Kasumi-1 (cell line): ENCODE measurements around the gene GLB1L.
"Not testable (repeated sequence)": the region's sequence is repeated elsewhere in the genome, so short reads cannot be mapped to it uniquely, and the experiment has no call there.

ENCODE experiments used
- DNase-seq, 2 experiments: peaks; one replicate each; lab custom pipeline; 2025; lab: John Stamatoyannopoulos, UW

Gene GLB1L

DNA sequence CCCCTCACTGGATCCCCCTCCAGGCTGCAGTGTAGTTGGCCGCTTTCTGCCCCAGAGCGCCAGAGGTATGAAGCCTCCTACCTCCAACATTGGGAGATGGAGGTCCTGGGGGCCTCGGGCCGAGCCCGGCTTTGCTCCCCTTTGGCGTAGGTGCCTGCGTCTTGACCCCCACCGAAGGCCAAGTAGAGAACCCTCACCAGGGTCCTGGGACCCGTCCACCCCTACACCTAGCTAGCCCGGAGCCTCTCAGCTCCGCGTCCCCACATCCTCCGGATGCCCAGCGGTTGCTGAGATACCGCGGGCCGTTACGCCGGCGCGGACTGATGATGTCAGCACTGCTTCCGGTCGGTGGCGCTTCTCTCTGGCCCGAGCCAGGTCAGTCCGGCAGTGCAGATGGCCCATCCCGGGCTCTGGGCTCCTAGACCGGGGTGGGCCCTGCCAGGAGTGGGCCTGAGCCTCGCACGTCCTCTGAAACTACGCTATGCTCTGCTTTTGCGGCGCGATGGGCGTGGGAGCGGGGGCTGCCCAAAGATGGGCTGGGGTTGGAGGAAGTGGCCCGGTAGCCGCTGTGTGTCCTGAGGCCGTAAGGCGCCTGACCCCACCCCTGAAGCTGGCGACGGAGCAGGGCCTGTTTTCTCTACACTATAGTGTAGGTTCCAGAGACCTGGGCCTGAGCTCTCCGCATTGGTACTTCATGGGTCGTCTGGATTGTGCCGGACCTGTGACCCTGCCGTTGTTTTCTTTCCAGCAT, at the start of gene GLB1L, which contains the start of gene STK16:
GLB1L (minus strand) TSS at position 297 of the 751 bp plus-strand sequence. CDS start 1,871 bp downstream, outside the sequence.
STK16 (plus strand) TSS at position 332 of the 751 bp plus-strand sequence. CDS start 521 bp downstream, outside the sequence.
- DNase-seq = peak; percentile 27 to 39

DNA sequence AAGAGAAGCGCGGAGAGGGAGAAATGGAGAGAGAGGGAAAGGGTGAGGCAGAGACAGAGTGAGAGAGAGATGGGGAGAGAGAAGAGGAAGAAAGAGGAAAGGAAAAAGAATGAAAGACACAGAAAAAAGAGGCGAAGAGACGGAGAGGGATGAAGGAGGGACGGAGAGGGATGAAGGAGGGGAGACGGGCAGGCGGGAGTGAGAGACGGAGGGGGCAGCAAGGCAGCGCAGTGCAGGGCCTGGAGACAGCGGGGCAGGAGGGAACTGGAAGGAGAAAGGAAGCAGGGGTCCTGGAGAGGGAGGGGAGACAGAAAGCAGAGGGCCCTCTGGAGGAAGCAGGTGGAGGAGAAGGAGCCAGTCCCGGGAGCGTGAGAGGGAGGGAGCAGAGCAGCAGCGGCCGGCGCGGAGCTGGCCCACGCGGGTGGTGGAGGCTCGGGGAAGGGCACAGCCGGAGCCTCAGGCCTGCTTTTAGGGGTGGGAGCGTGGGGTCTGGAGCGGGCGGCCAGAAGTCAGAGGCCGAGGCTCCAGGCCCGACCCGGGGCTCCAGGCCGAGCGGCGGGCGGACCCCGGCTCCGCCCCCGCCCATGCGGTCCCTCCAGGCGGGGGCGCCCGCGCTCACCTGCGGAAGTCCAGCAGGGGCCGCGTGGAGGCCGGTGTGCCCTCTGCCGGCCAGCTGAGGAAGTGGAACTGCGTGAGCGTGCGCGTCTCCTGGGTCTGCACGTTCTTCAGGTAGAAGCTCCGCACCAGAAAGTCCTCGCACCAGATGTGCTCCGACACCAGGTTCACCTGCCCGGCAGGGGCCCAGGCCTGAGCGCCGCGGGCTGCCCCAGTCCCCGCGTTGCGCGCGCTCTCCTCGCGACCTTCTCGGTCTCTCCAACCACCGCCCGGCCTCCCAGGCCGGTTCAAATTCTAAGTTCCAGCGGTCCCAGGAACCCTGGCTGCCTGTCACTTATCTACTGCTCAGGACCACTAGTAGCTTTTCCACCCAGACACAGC, 49.4 kb upstream of the GLB1L start:
- DNase-seq = peak; percentile 32 to 66

DNA sequence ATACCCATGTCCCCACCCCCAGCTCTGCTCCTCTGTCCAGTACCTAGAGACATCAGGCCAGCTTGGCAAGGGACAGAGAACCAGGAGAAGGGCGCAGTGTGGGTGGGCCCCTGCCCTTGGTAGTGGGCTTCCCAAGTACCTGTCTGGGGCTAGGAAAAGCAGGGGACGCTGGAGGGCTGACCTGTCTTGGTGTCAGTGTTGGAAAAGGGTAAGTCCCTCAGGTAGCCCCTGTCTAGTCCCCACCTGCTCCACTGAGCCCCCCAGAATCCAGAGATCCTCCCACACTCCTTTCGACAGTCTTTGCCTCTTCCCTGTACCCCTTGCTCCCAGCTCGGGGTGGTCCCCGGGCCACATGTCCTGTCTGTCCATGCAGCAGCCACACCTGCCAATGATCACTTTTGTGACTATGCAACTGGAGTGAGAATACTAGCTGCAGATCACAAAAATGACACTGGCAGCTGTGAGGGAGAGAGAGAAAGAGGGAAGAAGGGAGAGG, 48.5 kb upstream of the GLB1L start:
- DNase-seq = no peak

DNA sequence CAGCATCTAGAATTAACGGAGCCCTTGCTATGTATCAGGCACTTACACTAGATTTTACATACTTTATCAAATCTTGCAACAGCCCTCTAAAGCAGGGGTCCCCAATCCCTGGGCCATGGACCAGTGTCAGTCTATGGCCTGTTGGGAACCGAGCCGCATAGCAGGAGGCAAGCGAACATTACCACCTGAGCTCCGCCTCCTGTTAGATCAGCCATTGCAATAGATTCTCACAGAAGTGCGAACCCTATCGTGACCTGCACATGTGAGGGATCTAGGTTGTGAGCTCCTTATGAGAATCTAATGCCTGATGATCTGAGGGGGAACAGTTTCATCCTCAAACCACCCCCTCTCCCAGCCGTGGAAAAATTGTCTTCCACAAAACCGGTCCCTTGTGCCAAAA, 47.4 kb upstream of the GLB1L start:
- no peak for DNase-seq

DNA sequence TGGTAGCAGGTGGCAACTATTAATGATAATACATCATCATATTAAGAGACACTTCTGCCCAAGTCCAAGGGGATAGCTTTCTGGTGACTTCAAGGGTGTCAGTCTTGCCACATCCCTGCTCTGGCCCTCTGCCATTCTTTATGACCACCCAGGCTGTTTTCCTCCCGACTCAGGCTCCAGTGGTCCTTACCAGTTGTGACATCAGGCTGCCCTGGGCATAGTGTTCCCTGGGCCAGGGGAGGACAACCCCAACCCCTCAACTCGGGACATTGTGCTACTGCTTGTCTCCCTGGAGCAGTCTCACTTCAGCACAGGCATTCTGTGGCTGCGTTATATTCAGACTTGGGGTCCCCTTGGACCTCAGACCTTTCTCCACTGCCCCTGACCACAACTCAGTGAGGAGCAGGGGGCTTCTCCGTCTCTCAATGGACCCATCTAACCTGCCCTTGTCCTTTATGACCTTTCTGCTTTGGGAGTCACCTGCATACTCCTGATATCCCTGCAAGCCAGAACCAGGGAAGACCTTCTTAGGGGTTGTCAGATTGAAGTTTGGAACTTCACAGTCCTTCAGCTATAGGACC, 46.8 kb upstream of the GLB1L start:
- no peak for DNase-seq

DNA sequence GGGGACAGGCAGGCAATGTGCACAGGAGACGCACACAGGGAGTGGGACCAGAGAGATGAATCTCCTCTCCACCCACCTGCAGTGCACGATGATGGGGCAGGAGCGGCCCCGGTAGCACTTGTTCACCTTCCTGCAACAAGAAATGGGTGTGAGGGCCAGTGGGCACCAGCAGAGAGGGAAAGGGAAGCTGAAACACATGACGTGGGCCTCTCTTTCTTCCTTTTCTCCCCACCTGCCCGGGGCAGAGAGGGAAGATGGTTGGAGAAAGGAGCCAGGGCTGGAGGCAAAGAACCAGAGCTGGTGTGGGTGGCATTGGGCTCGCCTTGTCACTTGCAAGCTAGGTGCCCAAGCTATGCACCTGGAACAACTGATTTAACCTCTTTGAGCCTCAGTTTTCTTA, 46.1 kb upstream of the GLB1L start:
- DNase-seq = no peak

DNA sequence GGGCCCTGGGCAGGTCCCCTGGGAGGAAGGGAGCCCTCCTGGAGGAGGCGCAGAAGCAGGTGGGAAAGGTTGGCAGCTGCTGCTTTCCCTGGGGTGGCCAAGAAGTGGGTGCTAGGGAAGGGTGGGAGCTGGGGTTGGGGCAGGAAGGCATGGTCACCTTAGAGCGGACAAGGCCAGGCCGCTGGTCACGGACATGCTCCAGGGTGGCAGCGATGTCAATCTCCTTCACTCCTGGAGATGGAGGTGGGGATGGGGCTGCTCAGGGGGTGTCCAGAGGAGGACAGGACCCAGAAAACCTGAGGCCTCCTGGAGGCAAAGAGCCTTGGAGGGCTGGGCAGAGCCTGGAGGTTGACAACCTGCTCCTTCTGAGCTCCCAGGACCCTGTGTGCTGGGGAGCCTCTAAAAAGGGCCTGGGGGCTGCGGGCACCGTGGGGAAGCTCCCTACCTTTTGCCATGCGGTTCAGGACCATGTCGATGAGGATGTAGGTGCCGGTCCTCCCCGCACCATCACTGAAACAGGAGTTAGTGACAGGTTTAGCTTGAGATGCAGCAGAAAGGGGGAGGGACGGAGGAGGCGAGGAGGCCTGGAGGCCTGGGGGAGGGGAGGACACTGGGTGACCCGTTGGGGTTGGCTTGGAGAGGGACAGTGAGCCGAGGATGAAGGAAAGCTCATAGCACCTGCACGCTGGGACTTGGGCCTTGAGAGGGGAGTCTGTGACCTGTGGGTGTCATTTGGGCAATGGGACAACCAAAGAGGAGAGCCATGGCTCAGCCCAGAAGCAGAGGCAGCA, 45.3 kb upstream of the GLB1L start:
- DNase-seq = no peak

DNA sequence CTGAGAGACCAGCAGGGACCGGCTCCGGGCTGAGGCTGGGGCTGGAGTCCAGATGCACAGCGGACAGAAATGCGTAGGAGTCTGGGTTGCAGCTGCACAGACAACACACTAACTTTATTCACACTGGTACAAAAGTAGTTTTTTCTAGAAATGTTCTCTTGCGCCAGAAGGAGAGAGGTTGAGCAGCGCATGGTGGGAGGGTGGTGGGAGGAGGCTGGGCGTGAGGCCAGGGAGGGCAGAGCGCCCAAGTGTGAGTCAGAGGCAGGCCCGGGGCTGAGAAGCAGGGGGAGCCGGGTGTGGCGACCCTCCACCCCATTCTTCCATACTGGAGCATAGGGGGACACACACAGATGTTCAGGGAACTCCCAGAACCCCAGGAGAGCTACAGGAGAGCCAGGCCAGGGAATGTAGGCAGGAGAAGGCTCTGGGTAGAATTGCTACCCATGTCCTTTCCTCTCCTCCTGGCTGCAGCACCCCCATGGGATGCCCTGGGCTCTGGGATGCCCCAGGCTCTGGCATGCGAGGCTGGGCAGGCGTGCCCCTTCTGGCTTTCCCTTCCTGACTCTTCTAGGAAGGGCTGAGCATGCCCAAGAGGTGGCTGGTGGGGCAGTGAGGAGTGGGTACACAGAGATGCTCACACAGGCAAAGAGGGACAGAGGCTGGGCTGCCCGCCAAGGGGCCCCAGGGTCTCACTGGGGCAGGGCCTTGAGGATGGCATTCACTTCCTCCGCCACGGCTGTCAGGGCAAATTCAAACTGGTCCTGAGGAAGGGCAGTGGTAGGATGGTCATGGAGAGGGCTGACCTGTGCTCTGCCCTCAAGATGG, 44.5 kb upstream of the GLB1L start:
- DNase-seq = no peak

DNA sequence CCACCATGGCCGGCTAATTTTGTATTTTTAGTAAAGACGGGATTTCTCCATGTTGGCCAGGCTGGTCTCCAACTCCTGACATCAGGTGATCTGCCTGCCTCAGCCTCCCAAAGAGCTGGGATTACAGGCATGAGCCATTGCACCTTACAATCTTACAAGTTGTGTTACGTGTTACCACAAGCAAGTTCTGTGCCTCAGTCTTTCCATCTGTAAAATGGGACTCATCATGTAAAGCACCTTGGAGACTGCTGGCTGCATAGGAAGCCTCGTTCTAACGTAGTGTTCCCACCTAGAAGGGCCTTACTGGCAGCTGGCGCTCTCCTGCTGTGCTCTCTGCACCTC, 43.9 kb upstream of the GLB1L start:
- DNase-seq = no peak

DNA sequence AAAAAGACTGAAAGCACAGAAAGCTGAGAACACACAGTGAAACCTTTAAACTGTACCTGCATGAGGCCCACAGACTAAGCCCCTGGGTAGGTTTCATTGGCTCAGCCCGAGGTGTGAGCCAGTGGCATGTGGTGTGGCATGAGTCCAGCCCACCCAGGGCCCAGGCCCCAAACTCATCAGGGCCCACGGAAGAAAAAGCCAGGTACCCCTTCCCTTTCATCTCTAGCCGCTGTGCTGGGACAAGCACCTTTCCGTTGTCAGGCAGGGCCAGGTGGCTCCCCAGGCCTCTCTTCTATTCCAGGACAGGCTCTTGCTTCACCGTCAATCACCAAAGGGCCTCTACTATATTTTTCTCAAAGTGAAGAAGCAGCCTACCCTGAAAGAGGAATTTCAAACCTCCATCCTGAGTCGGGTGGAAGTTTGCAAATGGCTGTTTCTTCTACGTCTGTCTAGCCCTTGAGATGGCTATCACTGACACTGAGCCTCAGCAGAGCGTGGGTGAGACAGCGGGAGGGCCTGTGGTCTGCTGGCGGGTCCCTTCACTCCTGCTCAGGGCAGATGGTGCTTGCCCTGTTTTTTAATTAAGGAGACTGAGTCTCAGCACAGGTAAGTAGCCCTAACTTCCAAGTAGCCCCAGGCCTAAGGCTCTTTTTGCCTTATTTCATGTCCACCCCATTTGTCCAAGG, 42.5 kb upstream of the GLB1L start:
- no peak for DNase-seq

DNA sequence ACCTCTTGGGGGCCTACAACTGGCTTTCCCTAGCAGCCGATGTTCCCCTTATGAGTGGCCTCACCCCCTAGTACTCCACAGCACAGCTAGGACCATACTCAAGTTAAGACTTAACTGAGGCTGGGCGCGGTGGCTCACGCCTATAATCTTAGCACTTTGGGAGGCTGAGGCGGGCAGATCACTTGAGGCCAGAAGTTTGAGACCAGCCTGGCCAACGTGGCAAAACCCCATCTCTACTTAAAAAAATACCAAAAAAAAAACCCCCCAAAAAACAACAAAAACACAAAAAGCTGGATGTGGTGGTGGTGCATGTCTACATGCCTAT, 41.8 kb upstream of the GLB1L start:
- DNase-seq = not testable (repeated sequence)

DNA sequence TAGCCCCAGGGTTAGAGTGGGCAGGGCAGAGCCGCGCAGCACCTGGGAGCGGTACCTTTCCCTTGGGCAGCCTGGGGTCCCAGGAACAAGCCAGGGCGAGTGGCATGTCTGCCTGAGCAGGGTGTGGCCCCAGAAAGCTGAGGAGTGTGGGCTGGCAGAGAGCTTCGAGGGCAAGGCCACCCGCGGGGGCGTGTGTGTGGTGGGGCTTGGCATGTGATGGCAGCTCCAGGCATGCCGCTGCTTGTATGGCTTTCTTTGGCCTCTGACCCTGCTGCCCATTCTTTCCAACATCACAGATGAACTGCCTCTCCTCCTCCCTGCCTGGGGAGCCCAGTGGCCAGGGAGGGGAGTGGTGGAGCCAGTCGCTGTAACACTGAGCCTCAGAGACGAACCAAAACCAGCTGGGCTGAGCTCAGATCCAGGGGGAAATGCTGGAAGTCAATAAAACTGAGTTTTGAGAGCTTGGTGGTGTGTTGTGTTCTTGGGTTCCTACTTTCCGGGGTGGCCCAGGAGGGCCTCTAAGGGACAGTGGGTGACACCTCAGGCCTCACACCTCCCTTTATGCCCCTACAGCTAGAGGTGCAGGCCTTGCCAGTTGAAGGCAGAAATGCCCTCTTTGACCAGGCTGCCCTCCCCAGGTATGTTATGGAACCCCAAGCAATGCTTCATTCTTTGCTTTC, 41.3 kb upstream of the GLB1L start:
- DNase-seq = no peak

DNA sequence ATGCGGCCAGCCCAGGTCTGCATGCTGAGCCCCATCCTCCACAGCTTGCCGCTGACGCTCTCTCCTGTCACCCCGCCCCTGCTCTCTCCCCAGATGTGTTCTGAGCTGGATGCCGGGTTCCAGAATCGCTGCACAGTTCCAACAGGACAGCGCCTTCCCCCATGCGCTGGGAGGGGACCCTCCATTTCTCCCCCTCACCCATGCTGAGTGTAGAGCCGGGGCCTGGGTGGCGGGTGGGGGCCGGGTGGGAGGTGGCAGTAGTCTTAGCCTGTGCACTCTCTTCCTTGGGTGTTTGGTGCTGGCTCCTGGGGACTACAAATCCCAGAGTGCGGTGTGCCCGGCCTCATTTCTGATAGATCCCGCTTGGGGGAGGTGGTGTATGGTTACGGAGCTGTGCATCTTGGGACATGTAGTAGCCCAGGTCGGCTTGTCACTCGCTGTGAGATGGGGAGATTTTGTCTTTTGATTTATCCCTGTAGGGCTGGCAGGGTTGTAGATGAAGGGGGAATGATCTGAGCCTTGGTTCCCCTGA, 40.7 kb upstream of the GLB1L start:
- DNase-seq = no peak

DNA sequence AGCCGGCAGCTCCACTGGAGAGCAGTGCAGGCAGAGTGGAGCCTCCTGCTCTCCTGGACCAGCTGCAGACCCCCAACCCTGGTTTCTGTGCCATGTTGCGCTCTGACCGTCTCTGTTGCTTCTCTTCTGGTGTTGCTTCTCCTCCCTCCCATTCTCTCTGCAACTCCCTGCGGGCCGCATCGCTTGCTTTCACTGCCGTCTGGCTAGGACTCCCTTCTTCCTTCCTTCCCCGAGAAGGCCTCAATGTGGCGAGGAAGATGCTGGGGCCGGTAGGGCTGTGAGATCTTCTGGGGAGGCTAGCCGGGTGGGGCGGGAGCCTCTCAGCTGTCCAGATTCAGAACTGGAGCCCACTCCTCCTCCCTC, 40.1 kb upstream of the GLB1L start:
- no peak for DNase-seq

DNA sequence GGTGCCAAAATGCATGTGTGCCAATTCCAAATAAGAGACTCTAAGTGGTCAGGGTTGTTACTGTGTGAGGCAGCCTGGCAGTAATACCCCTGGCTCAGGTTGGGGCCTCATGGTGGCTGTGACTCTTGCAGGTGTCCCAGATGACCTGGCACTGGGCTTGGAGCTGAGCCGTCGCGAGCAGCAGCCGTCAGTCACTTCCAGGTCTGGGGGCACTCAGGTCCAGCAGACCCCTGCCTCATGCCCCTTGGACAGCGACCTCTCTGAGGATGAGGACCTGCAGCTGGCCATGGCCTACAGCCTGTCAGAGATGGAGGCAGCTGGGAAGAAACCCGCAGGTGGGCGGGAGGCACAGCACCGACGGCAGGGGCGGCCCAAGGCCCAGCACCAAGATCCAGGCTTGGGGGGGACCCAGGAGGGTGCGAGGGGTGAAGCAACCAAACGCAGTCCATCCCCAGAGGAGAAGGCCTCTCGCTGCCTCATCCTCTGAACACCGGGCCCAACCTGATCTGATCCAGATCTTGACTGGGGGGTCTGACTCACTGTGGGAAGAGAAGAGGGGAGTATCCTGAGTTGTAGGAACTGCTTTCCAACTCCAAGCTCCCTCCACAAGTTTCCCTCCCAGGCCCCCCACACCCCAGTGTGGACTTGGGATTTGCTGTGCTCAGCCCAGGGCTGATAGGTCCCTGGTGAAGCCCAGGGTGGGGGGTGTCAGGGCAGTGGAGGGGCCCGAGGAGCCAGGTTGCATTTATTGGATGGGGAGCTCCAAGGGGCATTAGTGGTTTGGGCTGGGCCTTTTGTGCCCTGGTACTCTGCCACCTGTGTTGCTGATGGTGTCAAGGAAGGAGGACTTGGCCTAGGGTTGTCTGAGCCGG, 39.5 kb upstream of the GLB1L start:
- DNase-seq = no peak

DNA sequence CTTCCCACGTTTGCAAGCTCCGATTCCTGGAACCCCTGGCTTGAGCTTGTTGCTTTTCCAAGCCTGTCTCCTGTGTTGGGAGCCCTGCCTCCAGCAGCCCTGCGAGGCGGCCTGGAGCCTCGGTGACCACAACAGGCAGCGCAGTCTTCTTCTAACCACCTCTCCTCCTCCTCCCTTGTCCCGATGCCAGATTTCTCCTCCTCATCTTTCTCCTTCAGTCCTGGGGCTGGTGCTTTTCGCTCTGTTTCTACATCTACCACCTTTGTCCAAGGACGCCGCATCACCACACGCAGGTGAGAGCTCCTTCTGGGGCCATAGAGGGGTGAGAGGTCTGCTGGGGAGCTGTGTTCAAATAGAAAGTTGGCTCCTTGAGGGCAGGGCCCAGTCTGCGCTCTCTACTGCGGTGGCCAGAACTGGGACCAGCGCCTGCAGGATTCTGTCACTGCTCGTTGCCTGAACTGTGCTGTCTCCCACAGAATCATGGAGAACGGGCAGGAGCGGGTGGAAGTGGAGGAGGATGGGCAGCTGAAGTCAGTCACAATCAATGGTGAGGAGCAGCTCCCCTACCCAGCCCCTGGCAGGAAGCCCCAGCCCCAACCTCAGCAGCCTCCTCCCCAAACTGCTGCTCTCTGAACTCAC, 37.8 kb upstream of the GLB1L start:
- DNase-seq = no peak

DNA sequence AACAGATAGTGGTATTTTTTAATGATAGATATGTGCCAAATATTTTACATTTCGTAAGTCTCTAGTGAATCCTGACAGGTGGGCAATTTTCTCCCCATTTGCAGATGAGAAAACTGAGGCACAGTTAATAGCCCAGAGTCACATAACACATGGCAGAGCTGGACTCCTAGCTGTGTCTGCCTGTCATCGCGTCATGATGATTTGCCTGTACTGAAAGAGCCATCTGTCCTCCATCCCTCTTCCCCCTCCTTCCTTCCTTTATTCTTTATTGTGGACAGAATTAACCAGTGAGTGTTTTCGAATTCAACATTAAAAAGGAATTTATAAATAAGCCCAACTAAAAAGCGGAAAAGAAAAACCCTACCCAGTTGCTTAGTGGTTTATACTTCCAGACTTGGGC, 37.1 kb upstream of the GLB1L start:
- DNase-seq = no peak

DNA sequence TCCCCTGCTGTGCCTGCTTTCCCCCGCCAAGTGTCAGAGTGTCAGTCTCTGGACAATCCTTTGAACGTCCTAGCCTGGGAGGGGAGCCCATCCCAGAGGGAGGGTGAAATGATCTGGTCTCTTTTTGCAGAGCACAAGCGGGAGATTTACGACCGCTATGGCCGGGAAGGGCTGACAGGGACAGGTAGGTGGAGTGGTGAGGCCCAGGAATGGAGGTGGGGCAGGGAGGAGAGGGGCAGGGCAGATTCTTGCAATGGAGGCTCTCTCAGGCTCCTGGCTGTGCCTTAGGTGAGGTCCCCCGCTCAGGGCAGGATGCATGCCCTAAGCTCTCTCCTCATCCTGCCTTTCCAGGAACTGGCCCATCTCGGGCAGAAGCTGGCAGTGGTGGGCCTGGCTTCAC, 36.3 kb upstream of the GLB1L start:
- DNase-seq = no peak
